Measurements from ENCODE around the gene ARHGAP44. TPM values are rescaled to one million over a fixed set of nuclear protein-coding genes. Genes with fewer than 3 reads are reported as not detected.
A peak's percentile ranks its signal among the peaks of the same experiment; 100 is the strongest.

Gene ARHGAP44
- total and polyA plus RNA-seq, 9 of the 15 experiments (the other 6 are each of a cell fraction or from before 2014, with no cell fraction given), result 0.01 to 0.68 (median 0.07) TPM; not detected in 1

DNA sequence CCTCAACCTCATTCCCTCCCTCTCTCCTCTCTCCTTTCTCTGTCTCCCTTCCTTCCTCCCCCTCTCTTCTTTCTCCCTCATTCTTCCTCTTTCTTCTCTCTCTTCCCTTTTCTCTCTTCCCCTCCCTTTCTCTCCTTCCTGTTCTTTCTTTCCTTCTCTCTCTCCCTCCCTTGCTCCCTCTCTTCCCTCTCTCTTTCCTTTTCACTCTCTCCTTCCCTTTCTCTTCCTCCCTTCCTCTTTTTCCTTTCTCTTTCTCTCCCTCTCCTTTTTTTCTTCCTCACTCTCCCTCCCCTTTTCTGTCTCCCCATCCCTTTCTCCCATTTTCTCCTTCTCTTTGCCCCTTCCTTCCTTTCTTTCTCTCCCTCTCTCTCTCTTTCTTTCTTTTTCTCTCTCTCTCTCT lies 236.4 kb downstream of the ARHGAP44 start:
- H3K9ac ChIP-seq (ENCODE audit: insufficient read depth in 1 of 2, low read depth in 2 of 2, low read length in 2 of 2), result no peak overlapping the region
- H3K27me3 ChIP-seq (ENCODE audit: control insufficient read depth in 2 of 2, insufficient read depth in 2 of 2, low read length in 2 of 2), result peaks cover 0 to 6% of the 10 kb centered on the region in 2 experiments; a peak in 1 of 5 replicates
- in situ Hi-C loops (cut with MboI), result no loop called here
- no peak overlapping the region for H3K4me2 ChIP-seq (ENCODE audit: insufficient read depth, low read length)
- FAIRE-seq, result no peak
- no peaks in the 10 kb centered on the region for H3K9me1 ChIP-seq (ENCODE audit: control insufficient read depth, insufficient read depth, low read length)
- BruUV-seq (replicated peaks), result no TSS peak
- H3K27ac ChIP-seq (ENCODE audit: extremely low read depth, low read depth, low read length), result no peak overlapping the region
- DNase-seq (ENCODE audit: extremely low read depth in 1 of 4, low spot score in 3 of 4), result no peak
- H3K79me2 ChIP-seq (ENCODE audit: control insufficient read depth, insufficient read depth, low read length), result no peaks in the 10 kb centered on the region
- no peaks in the 10 kb centered on the region for H3K36me3 ChIP-seq (ENCODE audit: control insufficient read depth, insufficient read depth, low read length)
- intact Hi-C loops (cut with micrococcal nuclease), result no loop called here
- H2AFZ ChIP-seq (ENCODE audit: low read depth, low read length), result no peak overlapping the region
- ATAC-seq, result no peak
- no peak for TF ChIP-seq TCF15 (CRISPR knock-in tag; IDR thresholded peaks at IDR 0.05)
- TF ChIP-seq, protein P1, sequence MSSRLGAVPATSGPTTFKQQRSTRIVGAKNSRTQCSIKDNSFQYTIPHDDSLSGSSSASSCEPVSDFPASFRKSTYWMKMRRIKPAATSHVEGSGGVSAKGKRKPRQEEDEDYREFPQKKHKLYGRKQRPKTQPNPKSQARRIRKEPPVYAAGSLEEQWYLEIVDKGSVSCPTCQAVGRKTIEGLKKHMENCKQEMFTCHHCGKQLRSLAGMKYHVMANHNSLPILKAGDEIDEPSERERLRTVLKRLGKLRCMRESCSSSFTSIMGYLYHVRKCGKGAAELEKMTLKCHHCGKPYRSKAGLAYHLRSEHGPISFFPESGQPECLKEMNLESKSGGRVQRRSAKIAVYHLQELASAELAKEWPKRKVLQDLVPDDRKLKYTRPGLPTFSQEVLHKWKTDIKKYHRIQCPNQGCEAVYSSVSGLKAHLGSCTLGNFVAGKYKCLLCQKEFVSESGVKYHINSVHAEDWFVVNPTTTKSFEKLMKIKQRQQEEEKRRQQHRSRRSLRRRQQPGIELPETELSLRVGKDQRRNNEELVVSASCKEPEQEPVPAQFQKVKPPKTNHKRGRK (tag; IDR thresholded peaks at IDR 0.05), result peak; percentile 82
- ChIA-PET POLR2A (no interaction called here), CTCF (ENCODE audit: low intra/inter-chr PET ratio) (interaction anchor here (0.7 kb wide), 1 partner anchor 107 kb away, joined by 3 read pairs; no protein-coding TSS in a partner anchor)
- H3K4me1 ChIP-seq (replicated peaks in 1 of 2; ENCODE audit: control insufficient read depth in 2 of 2, insufficient read depth in 2 of 2, low read length in 2 of 2), result 0 out of 5 replicates have a peak, but pooled peaks cover 0 to 2% of the 10 kb centered on the region in 2 experiments
- no peaks in the 10 kb centered on the region for H3K9me3 ChIP-seq (replicated peaks; ENCODE audit: control insufficient read depth, insufficient read depth, low read depth, low read length)
- no peak overlapping the region for H3K4me3 ChIP-seq
- H4K20me1 ChIP-seq (replicated peaks; ENCODE audit: control insufficient read depth, insufficient read depth, low read length), result no peaks in the 10 kb centered on the region

GRCh38 chr17:13027246-13027645 lies 237.9 kb downstream of the ARHGAP44 start:
- Histone ChIP-seq H3K9me3 (replicated peaks; ENCODE audit: control insufficient read depth, insufficient read depth, low read depth, low read length) (no peaks in the 10 kb centered on the region), H3K9me1 (ENCODE audit: control insufficient read depth, insufficient read depth, low read length) (no peaks in the 10 kb centered on the region), H3K9ac (ENCODE audit: insufficient read depth in 1 of 2, low read depth in 2 of 2, low read length in 2 of 2) (no peak overlapping the region), H3K4me1 (replicated peaks in 1 of 2; ENCODE audit: control insufficient read depth in 2 of 2, insufficient read depth in 2 of 2, low read length in 2 of 2) (0 out of 5 replicates have a peak, but pooled peaks cover 0 to 2% of the 10 kb centered on the region in 2 experiments), H3K4me2 (ENCODE audit: insufficient read depth, low read length) (no peak overlapping the region), H3K27ac (ENCODE audit: extremely low read depth, low read depth, low read length) (no peak overlapping the region), H3K36me3 (ENCODE audit: control insufficient read depth, insufficient read depth, low read length) (no peaks in the 10 kb centered on the region), H3K27me3 (ENCODE audit: control insufficient read depth in 2 of 2, insufficient read depth in 2 of 2, low read length in 2 of 2) (peaks cover 0 to 6% of the 10 kb centered on the region in 2 experiments; a peak in 1 of 5 replicates), H4K20me1 (replicated peaks; ENCODE audit: control insufficient read depth, insufficient read depth, low read length) (no peaks in the 10 kb centered on the region), H3K4me3 (no peak overlapping the region), H3K79me2 (ENCODE audit: control insufficient read depth, insufficient read depth, low read length) (no peaks in the 10 kb centered on the region), H2AFZ (ENCODE audit: low read depth, low read length) (no peak overlapping the region)
- no TSS peak for BruUV-seq (replicated peaks)
- DNase-seq (ENCODE audit: extremely low read depth in 1 of 4, low spot score in 3 of 4) (no peak), FAIRE-seq (no peak), ATAC-seq (no peak)
- ChIA-PET CTCF (ENCODE audit: low intra/inter-chr PET ratio) (no interaction called here), POLR2A (interaction anchor here (0.5 to 0.7 kb wide), 2 partner anchors 9 to 1218 kb away, joined by 3 to 4 read pairs; partner anchors contain the start of gene ELAC2)
- in situ Hi-C loops (cut with MboI), result no loop called here
- WGBS (ENCODE audit: insufficient coverage, low coverage, missing lambda C conversion rate), result 2% methylated on average over 5 of the region's 5 CpGs
- intact Hi-C loops (cut with micrococcal nuclease), result no loop called here
- no peak for TF ChIP-seq ZNF655 (CRISPR knock-in tag; IDR thresholded peaks at IDR 0.05)
- TF ChIP-seq ETV5 (CRISPR knock-in tag; IDR thresholded peaks at IDR 0.05; ENCODE audit: low read depth), result no peak
- TF ChIP-seq ZNF282 (CRISPR knock-in tag; IDR thresholded peaks at IDR 0.05), result no peak
- TF ChIP-seq SREBF2 (CRISPR knock-in tag; IDR thresholded peaks at IDR 0.05), result no peak
- TF ChIP-seq ATF7 (IDR thresholded peaks at IDR 0.05), result no peak
- TF ChIP-seq, protein P2, sequence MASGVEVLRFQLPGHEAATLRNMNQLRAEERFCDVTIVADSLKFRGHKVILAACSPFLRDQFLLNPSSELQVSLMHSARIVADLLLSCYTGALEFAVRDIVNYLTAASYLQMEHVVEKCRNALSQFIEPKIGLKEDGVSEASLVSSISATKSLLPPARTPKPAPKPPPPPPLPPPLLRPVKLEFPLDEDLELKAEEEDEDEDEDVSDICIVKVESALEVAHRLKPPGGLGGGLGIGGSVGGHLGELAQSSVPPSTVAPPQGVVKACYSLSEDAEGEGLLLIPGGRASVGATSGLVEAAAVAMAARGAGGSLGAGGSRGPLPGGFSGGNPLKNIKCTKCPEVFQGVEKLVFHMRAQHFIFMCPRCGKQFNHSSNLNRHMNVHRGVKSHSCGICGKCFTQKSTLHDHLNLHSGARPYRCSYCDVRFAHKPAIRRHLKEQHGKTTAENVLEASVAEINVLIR (CRISPR knock-in tag; IDR thresholded peaks at IDR 0.05), result no peak

Measured in K562 (cell line).